K562 (cell line): Measurements from ENCODE around the gene ZDHHC24. TPM values are rescaled to one million over a fixed set of nuclear protein-coding genes. Genes with fewer than 3 reads are reported as not detected.

Experiments
- ADNP ChIP-seq: fragments of 200-800 bp; sonication (Bioruptor generic); IDR thresholded peaks from 2 replicates; pipeline ENCODE4 v1.6.1; 2016; ENCODE audit warnings: missing genetic modification characterization, missing compliant biosample characterization
- CHD7 ChIP-seq: fragments of 200-600 bp; sonication (generic); IDR thresholded peaks from one replicate; pipeline ENCODE4 v1.6.1; 2012; ENCODE audit warnings: mild to moderate bottlenecking, low read depth, low read length, inconsistent platforms
- FOXJ2 ChIP-seq: fragments of 200-800 bp; sonication (Bioruptor generic); IDR thresholded peaks from 2 replicates; pipeline ENCODE4 v1.6.1; 2016; ENCODE audit warnings: missing genetic modification characterization, missing compliant biosample characterization
- GABPB1 ChIP-seq: sonication (generic); formaldehyde crosslinking; IDR thresholded peaks from 2 replicates; pipeline ENCODE4 v1.8.0; 2022; ENCODE audit warnings: mild to moderate bottlenecking, missing genetic modification reagents
- GTF2A2 ChIP-seq: IDR thresholded peaks from 2 replicates; pipeline ENCODE4 v1.6.1; 2016; ENCODE audit warnings: mild to moderate bottlenecking, missing genetic modification characterization, missing compliant biosample characterization
- HIVEP1 ChIP-seq: fragments of 250-450 bp; sonication (Bioruptor Pico); IDR thresholded peaks from 2 replicates; pipeline ENCODE4 v1.4.0; 2020; ENCODE audit warnings: mild to moderate bottlenecking
- HNRNPK ChIP-seq: fragments of 200-400 bp; formaldehyde crosslinking; IDR thresholded peaks from one replicate; pipeline ENCODE4 v1.6.1; 2018; ENCODE audit warnings: mild to moderate bottlenecking, low read depth, low read length; ENCODE audit not compliant: poor library complexity, severe bottlenecking
- MTF1 ChIP-seq: fragments of 250-450 bp; sonication (Bioruptor Pico); IDR thresholded peaks from 2 replicates; pipeline ENCODE4 v1.9.0; 2021; ENCODE audit warnings: moderate library complexity, mild to moderate bottlenecking, inconsistent platforms, borderline replicate concordance
- SIRT6 ChIP-seq: IDR thresholded peaks from one replicate; pipeline ENCODE4 v1.6.1; 2012; ENCODE audit warnings: low read depth, mild to moderate bottlenecking, control low read depth, inconsistent platforms, low read length, moderate library complexity
- SREBF2 ChIP-seq: sonication (generic); formaldehyde crosslinking; IDR thresholded peaks from 2 replicates; pipeline ENCODE4 v1.4.0; 2020; ENCODE audit warnings: mild to moderate bottlenecking, missing genetic modification reagents
- STAG1 ChIP-seq: sonication (generic); formaldehyde crosslinking; IDR thresholded peaks from 2 replicates; pipeline ENCODE4 v1.5.0; 2020; ENCODE audit warnings: missing genetic modification reagents, borderline replicate concordance
- THRA ChIP-seq: fragments of 450-650 bp; IDR thresholded peaks from 2 replicates; pipeline ENCODE4 v1.6.1; 2017; ENCODE audit warnings: mild to moderate bottlenecking, moderate library complexity
- ZNF140 ChIP-seq: fragments of 250-450 bp; sonication (Bioruptor Pico); IDR thresholded peaks from 2 replicates; pipeline ENCODE4 v1.8.0; 2021; ENCODE audit warnings: moderate library complexity, mild to moderate bottlenecking, inconsistent platforms
- ZNF282 ChIP-seq: sonication (generic); formaldehyde crosslinking; IDR thresholded peaks from 2 replicates; pipeline ENCODE4 v1.8.1; 2023; ENCODE audit warnings: missing genetic modification reagents
- ZNF668 ChIP-seq: fragments of 250-450 bp; sonication (Bioruptor Pico); IDR thresholded peaks from 2 replicates; pipeline ENCODE4 v1.8.0; 2022; ENCODE audit warnings: mild to moderate bottlenecking, inconsistent platforms
- polyA plus RNA-seq, 8 experiments: library from polyadenylated mRNA; depleted of rRNA in 4 of 8; stranded (reverse) in 5 of 8; unstranded in 3 of 8; fragments of >200 nt; fragmentation: Nextera tagmentation in 2 of 8; fragmentation: Illumina TruSeq in 1 of 8; extraction: Ambion mirVana in 2 of 8; extraction: Trizol in 1 of 8; gene quantifications; 2 replicates each; pipeline versions ENCODE4 v1.2.1 to v1.2.3, GENCODE V29; 2011 to 2014; ENCODE audit warnings: inconsistent platforms in 1 of 8, missing spikeins in 1 of 8
- total RNA-seq, 7 experiments: library from RNA; depleted of rRNA in 6 of 7; stranded (reverse); fragments of >200 nt in 6 of 7; fragmentation: Illumina TruSeq in 2 of 7; extraction: Trizol in 2 of 7; gene quantifications; 2 replicates each; pipeline versions ENCODE4 v1.2.1 to v1.2.3, GENCODE V29; 2011 to 2021; ENCODE audit warnings: low replicate concordance in 1 of 7

The ZDHHC24 gene
- total and polyA plus RNA-seq, 9 of the 15 experiments (the other 6 are each of a cell fraction or from before 2014, with no cell fraction given), result 0.45 to 11.2 (median 2.7) TPM

- TF ChIP-seq CHD7, result no peak
- no peak for TF ChIP-seq GTF2A2
- TF ChIP-seq SIRT6, result no peak
- 0 out of 2 replicates have a peak, but pooled peaks have one; percentile 25 for TF ChIP-seq STAG1
- no peak for TF ChIP-seq FOXJ2 (tag)
- TF ChIP-seq ADNP (tag), result no peak
- TF ChIP-seq ZNF140 (CRISPR knock-in tag), result no peak
- no peak for TF ChIP-seq MTF1
- TF ChIP-seq ZNF668 (CRISPR knock-in tag), result no peak
- no peak for TF ChIP-seq HNRNPK
- TF ChIP-seq THRA, result no peak
- TF ChIP-seq SREBF2 (CRISPR knock-in tag), result no peak
- TF ChIP-seq ZNF282 (CRISPR knock-in tag), result no peak
- 0 out of 2 replicates have a peak, but pooled peaks have one; percentile 48 for TF ChIP-seq GABPB1 (CRISPR knock-in tag)
- no peak for TF ChIP-seq HIVEP1 (CRISPR knock-in tag)
Observed at GRCh38 chr11:66559142-66559865, 13.5 kb upstream of the ZDHHC24 start (continued).
